T-cell (primary cell): ENCODE data around the gene RSPO4. TPM values are rescaled to one million over a fixed set of nuclear protein-coding genes. Genes with fewer than 3 reads are reported as not detected.
"Not testable (repeated sequence)": the region's sequence is repeated elsewhere in the genome, so short reads cannot be mapped to it uniquely, and the experiment has no call there.

Source experiments
- ATAC-seq, 4 experiments: fragments of 200-7000 bp in 3 of 4; fragments of 150-1000 bp in 1 of 4; cut with Tn5 transposase; replicated peaks in 1 of 4; 1 replicate in 3 of 4; 2 replicates in 1 of 4; pipeline ENCODE4 v1.10.0; 2021; ENCODE audit warnings: moderate library complexity in 3 of 4, mild to moderate bottlenecking in 2 of 4, moderate number of reproducible peaks in 1 of 4
- CTCF ChIA-PET, 2 donors: fragments of 300-600 bp; sonication (Branson Sonifier 250); formaldehyde crosslinking; loops; one replicate each; lab custom pipeline; 2022; ENCODE audit warnings: antibody characterized with exemption in 2 of 2; lab: Charles Lee
- POLR2A ChIA-PET, 2 donors: fragments of 300-600 bp; sonication (Branson Sonifier 250); formaldehyde crosslinking; loops; one replicate each; lab custom pipeline; 2022; ENCODE audit warnings: antibody characterized with exemption in 2 of 2; lab: Charles Lee
- DNase-seq, 35 experiments: peaks; one replicate each; pipeline versions ENCODE4 v3.0.0 to v3.0.0-alpha.2; 2013 to 2023
- H3K27ac ChIP-seq: one replicate; pipeline ENCODE4 v1.5.1; 2013; ENCODE audit warnings: low read length
- H3K27me3 ChIP-seq, 2 experiments: replicated peaks in 1 of 2; 1 replicate in 1 of 2; 2 replicates in 1 of 2; pipeline versions ENCODE4 v1.6.1 to v1.7.0; 2013; ENCODE audit warnings: low read length in 1 of 2, mixed read lengths in 1 of 2; ENCODE audit not compliant: control insufficient read depth in 2 of 2, insufficient read depth in 2 of 2; ENCODE audit errors: extremely low read depth in 1 of 2
- H3K36me3 ChIP-seq, 2 donors: 1 replicate in 1 of 2; 2 replicates in 1 of 2; pipeline versions ENCODE4 v1.6.1 to v1.7.0; 2013; ENCODE audit warnings: low read length in 1 of 2; ENCODE audit not compliant: control insufficient read depth in 2 of 2, insufficient read depth in 1 of 2; ENCODE audit errors: extremely low read depth in 1 of 2
- H3K4me1 ChIP-seq, 2 experiments: 1 replicate in 1 of 2; 2 replicates in 1 of 2; pipeline versions ENCODE4 v1.6.1 to v1.7.0; 2013; ENCODE audit warnings: low read length in 2 of 2, mixed read lengths in 1 of 2; ENCODE audit not compliant: insufficient read depth in 2 of 2, control insufficient read depth in 1 of 2; ENCODE audit errors: extremely low read depth in 1 of 2
- H3K4me3 ChIP-seq, 2 donors: 1 replicate in 1 of 2; 2 replicates in 1 of 2; pipeline versions ENCODE4 v1.5.1 to v1.7.0; 2013; ENCODE audit warnings: mild to moderate bottlenecking in 2 of 2, low read length in 1 of 2, moderate library complexity in 1 of 2; ENCODE audit not compliant: control insufficient read depth in 1 of 2; ENCODE audit errors: extremely low read depth in 1 of 2
- H3K9me3 ChIP-seq: 2 replicates; pipeline ENCODE4 v1.7.0; 2013
- H3K27ac Mint-ChIP-seq, 2 donors: one replicate each; pipeline ENCODE4 v1.8.0; 2020 to 2021; ENCODE audit warnings: mild to moderate bottlenecking in 2 of 2, mixed read lengths in 2 of 2
- H3K27me3 Mint-ChIP-seq, 2 donors: one replicate each; pipeline ENCODE4 v1.8.0; 2021 to 2022; ENCODE audit warnings: mixed read lengths in 2 of 2
- H3K36me3 Mint-ChIP-seq: one replicate; pipeline ENCODE4 v1.8.0; 2021; ENCODE audit warnings: mixed read lengths
- H3K4me1 Mint-ChIP-seq, 3 donors: one replicate each; pipeline ENCODE4 v1.8.0; 2020 to 2022; ENCODE audit warnings: mixed read lengths in 3 of 3, mild to moderate bottlenecking in 1 of 3
- H3K4me3 Mint-ChIP-seq, 3 donors: one replicate each; pipeline ENCODE4 v1.8.0; 2020 to 2022; ENCODE audit warnings: mild to moderate bottlenecking in 3 of 3, mixed read lengths in 3 of 3, moderate library complexity in 3 of 3
- H3K9me3 Mint-ChIP-seq, 3 donors: one replicate each; pipeline ENCODE4 v1.8.0; 2020 to 2022; ENCODE audit warnings: mixed read lengths in 3 of 3
- WGBS: methylation state at CpG from one replicate; pipeline ENCODE4 v1.1.5; 2013; ENCODE audit warnings: missing lambda C conversion rate; ENCODE audit not compliant: insufficient coverage; 5-methylcytosine and 5-hydroxymethylcytosine counted together
- total RNA-seq, 35 experiments: library from RNA in 6 of 35; stranded (reverse) in 6 of 35; fragments of 120-200 nt in 1 of 35; gene quantifications; one replicate each; pipeline versions ENCODE4 v1.2.1 to v1.2.4 and lab custom pipeline; 2013 to 2026

RSPO4 gene
- total RNA-seq, 5 donors from 2014 or later (not counting 1 experiment from before 2014, with no cell fraction given) = 0.33 to 0.98 (median 0.55) TPM; not detected in 1

DNA sequence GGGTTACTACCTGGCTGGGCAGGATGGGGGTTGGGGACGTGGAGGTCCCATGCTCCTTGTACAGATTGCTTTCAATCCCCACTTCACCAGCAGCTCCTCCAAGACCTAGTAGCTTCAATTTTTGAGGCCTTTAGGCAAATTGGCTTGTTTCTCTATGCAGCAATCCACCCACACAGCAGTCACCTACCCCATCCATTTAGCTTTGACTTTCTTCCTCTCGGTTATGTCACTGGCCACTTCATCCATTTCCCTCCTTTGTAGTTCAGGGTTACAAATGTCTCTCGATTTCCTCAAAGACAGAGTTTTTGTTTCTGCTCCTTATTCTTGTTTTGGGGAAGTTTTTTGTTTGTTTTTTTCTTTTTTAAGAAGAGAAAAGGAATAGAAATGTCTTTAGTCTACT lies 33.4 kb upstream of the RSPO4 start:
- Histone ChIP-seq H3K27me3 (peaks cover 0 to 15% of the 10 kb centered on the region in 2 experiments), H3K4me1 (no peaks in the 10 kb centered on the region), H3K36me3 (no peaks in the 10 kb centered on the region), H3K4me3 (no peak overlapping the region), H3K9me3 (no peaks in the 10 kb centered on the region), H3K27ac (no peak overlapping the region)
- Mint-ChIP-seq H3K27me3 (peaks cover 11 to 20% of the 10 kb centered on the region in 2 donors), H3K27ac (no peak overlapping the region), H3K4me3 (no peak overlapping the region), H3K9me3 (no peaks in the 10 kb centered on the region), H3K4me1 (no peaks in the 10 kb centered on the region), H3K36me3 (peaks cover 3% of the 10 kb centered on the region)
- ChIA-PET CTCF (no interaction called here), POLR2A (no interaction called here)
- no CpG with 5 or more reads among the region's 3 CpGs for WGBS
- DNase-seq = no peak
- no peak for ATAC-seq

DNA sequence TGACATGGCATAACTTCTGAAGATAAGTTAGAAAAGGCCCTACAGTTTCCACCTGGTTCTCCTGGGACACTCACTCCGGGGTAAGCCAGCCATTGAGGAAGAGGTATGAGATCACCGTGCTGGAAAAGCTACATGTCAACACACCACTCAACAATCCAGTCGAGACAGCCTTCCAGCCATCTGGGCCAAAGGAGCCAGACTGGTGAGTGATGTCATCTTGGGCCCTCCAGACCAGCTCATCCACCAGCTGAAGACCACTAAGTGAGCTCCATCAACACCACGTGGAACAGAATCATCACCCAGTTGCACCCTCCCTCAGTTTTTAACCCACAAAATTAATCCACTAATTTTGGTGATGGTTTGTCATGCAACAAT lies 32.3 kb upstream of the RSPO4 start:
- Mint-ChIP-seq H3K4me3 (no peak overlapping the region), H3K9me3 (no peaks in the 10 kb centered on the region), H3K4me1 (no peaks in the 10 kb centered on the region), H3K27ac (no peak overlapping the region), H3K36me3 (peaks cover 4% of the 10 kb centered on the region), H3K27me3 (peaks cover 11 to 23% of the 10 kb centered on the region in 2 donors)
- H3K36me3 ChIP-seq = no peaks in the 10 kb centered on the region
- 74% methylated on average over 3 of the region's 4 CpGs for WGBS
- ChIA-PET POLR2A (no interaction called here), CTCF (no interaction called here)
- DNase-seq (no peak), ATAC-seq (no peak)
- no peaks in the 10 kb centered on the region for H3K9me3 ChIP-seq
- no peaks in the 10 kb centered on the region for H3K4me1 ChIP-seq
- H3K27ac ChIP-seq = no peak overlapping the region
- no peak overlapping the region for H3K4me3 ChIP-seq
- H3K27me3 ChIP-seq = peaks cover 0 to 21% of the 10 kb centered on the region in 2 experiments

DNA sequence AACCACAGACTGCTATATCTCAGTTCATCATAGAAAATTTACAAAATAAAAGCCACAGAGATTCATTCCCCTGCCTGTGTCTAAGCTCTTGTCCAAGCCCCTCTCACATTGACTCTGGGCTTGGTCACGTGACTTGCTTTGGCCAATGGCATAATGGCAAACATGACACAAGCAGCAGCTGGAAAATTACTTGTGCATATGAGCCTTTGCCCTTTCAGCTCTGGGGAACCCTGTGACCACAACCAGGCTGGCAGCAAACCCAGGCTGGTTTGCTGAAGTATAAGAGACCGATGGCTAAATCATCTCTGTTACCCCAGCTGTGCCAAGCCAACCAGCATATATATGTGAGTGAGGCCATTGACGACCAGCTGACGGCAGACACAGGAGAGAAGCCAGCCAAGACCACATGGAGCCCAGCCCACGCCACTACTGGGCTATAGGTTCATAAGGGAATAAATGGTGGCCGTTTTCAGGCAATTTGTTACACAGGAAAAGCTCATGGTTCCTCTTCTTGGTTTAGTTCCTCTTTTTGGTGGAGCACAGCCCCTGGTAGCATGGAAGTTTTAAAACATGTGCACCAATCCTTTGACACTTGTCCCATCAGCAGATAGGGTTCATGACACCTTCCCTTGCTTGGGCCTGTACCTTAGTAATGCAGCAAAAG lies 31.8 kb upstream of the RSPO4 start:
- CTCF ChIA-PET = no interaction called here
- no peaks in the 10 kb centered on the region for H3K4me1 ChIP-seq
- H3K27ac ChIP-seq = no peak overlapping the region
- H3K9me3 ChIP-seq = no peaks in the 10 kb centered on the region
- DNase-seq (peak in 1 of 35 experiments; percentile 3), ATAC-seq (no peak)
- no peak overlapping the region for H3K4me3 Mint-ChIP-seq
- POLR2A ChIA-PET = no interaction called here
- H3K27ac Mint-ChIP-seq = no peak overlapping the region
- no peak overlapping the region for H3K4me3 ChIP-seq
- peaks cover 11 to 23% of the 10 kb centered on the region in 2 donors for H3K27me3 Mint-ChIP-seq
- 35% methylated on average over 2 of the region's 6 CpGs for WGBS
- no peaks in the 10 kb centered on the region for H3K4me1 Mint-ChIP-seq
- no peaks in the 10 kb centered on the region for H3K9me3 Mint-ChIP-seq
- H3K36me3 Mint-ChIP-seq = peaks cover 4% of the 10 kb centered on the region
- peaks cover 0 to 24% of the 10 kb centered on the region in 2 experiments for H3K27me3 ChIP-seq
- H3K36me3 ChIP-seq = no peaks in the 10 kb centered on the region

DNA sequence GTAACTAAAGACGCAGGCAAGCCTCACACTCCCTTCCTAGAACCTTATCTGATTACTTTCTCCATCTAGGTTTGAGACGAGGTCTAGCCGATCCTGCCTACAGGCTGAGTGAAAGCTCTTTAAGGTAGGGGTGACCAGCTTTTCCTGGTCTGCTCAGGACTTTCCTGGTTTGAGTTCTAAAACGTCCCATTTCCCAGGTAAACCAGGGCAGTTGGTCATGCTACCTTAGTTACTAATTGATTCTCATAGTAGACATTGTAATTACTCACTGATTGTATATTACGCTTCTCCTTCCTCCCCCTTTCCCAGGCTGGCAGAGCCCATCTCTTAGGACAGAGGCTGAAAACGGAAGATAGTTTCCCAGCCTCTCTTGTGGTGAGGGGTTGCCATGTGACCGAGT lies 27.9 kb upstream of the RSPO4 start:
- POLR2A ChIA-PET = no interaction called here
- peaks cover 4% of the 10 kb centered on the region for H3K36me3 Mint-ChIP-seq
- CTCF ChIA-PET = no interaction called here

DNA sequence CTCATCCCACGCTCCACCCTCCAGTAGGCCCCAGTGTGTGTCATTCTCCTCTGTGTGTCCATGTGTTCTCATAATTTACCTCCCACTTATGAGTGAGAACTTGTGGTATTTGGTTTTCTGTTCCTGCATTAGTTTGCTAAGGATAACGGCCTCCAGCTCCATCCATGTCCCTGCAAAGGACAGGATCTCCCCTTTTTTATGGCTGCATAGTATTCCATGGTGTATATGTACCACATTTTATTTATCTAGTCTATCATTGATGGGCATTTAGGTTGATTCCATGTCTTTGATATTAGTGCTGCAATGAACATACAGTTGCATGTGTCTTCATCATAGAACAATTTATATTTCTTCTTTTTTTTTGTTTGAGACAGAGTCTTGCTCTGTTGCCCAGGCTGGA lies 24.1 kb upstream of the RSPO4 start:
- H3K27ac Mint-ChIP-seq, H3K36me3 Mint-ChIP-seq, H3K4me1 Mint-ChIP-seq, DNase-seq, H3K27me3 Mint-ChIP-seq, H3K9me3 ChIP-seq, H3K4me3 Mint-ChIP-seq, POLR2A ChIA-PET, H3K36me3 ChIP-seq, H3K27ac ChIP-seq, H3K4me1 ChIP-seq, CTCF ChIA-PET, H3K4me3 ChIP-seq, ATAC-seq, H3K9me3 Mint-ChIP-seq: not testable (repeated sequence)
- H3K27me3 ChIP-seq = peaks cover 0 to 16% of the 10 kb centered on the region in 2 experiments
- no CpG with 5 or more reads among the region's 2 CpGs for WGBS

More for the DNA sequence above, 27.9 kb upstream of the RSPO4 start:
- no peaks in the 10 kb centered on the region for H3K9me3 Mint-ChIP-seq
- H3K27ac ChIP-seq = no peak overlapping the region
- ATAC-seq (no peak), DNase-seq (no peak)
- H3K9me3 ChIP-seq = no peaks in the 10 kb centered on the region
- peaks cover 0 to 21% of the 10 kb centered on the region in 2 experiments for H3K27me3 ChIP-seq
- no CpG with 5 or more reads among the region's 7 CpGs for WGBS
- no peaks in the 10 kb centered on the region for H3K36me3 ChIP-seq
- no peak overlapping the region for H3K4me3 ChIP-seq
- H3K4me1 ChIP-seq = no peaks in the 10 kb centered on the region
- H3K27me3 Mint-ChIP-seq = peaks cover 10 to 17% of the 10 kb centered on the region in 2 donors
- no peaks in the 10 kb centered on the region for H3K4me1 Mint-ChIP-seq
- no peak overlapping the region for H3K27ac Mint-ChIP-seq
- no peak overlapping the region for H3K4me3 Mint-ChIP-seq

DNA sequence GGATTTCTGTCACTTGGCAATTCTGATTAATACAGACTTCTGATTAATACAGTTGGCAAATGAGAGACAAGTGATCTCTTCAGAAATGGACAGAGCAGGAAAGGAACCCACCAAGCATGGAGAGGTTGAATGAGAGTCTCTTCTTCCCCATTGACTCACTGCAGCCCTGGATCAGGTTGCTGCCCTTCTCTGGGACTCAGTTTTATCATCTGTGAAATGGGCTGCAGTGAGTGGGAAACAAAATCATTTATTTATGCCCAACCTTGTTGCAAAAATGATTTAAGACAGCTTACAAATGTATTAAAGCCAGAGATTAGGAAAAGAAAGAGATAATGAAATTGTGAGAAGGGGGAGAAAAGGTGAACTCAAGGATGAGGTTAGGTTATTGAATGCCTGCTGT lies 20.8 kb upstream of the RSPO4 start:
- Histone ChIP-seq H3K4me3 (no peak overlapping the region), H3K27ac (no peak overlapping the region), H3K27me3 (peaks cover 0 to 3% of the 10 kb centered on the region in 2 experiments), H3K36me3 (no peaks in the 10 kb centered on the region), H3K4me1 (no peaks in the 10 kb centered on the region), H3K9me3 (no peaks in the 10 kb centered on the region)
- no peak for ATAC-seq
- POLR2A ChIA-PET = no interaction called here
- DNase-seq = no peak
- H3K27ac Mint-ChIP-seq = no peak overlapping the region
- peaks cover 5 to 15% of the 10 kb centered on the region in 2 donors for H3K27me3 Mint-ChIP-seq
- CTCF ChIA-PET = no interaction called here
- H3K36me3 Mint-ChIP-seq = peaks cover 5% of the 10 kb centered on the region
- H3K4me3 Mint-ChIP-seq = no peak overlapping the region
- no peaks in the 10 kb centered on the region for H3K4me1 Mint-ChIP-seq
- H3K9me3 Mint-ChIP-seq = no peaks in the 10 kb centered on the region

DNA sequence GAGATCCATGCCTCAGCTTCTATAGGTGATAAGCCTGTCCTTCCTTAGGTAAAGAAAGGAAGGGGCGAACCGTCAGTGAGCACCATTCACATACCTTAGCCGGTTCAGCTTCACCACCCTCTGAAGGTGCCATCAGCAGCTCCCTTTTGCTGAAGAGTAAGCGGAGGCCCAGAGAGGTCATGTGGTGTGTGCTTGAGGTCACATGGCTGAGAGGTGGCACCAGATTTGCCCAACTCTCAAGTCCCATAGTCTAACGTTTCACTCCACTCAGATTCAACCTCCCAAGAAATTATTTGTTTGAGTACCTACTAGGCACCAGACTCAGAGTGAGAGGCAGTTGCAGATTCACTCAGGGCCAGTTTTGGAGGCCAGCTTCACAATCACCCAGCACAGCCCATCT lies 18.5 kb upstream of the RSPO4 start:
- Mint-ChIP-seq H3K4me1 (no peaks in the 10 kb centered on the region), H3K36me3 (peaks cover 5% of the 10 kb centered on the region), H3K27me3 (peaks cover 5 to 18% of the 10 kb centered on the region in 2 donors), H3K4me3 (no peak overlapping the region), H3K27ac (no peak overlapping the region), H3K9me3 (no peaks in the 10 kb centered on the region)
- Histone ChIP-seq H3K4me1 (no peaks in the 10 kb centered on the region), H3K9me3 (no peaks in the 10 kb centered on the region), H3K36me3 (no peaks in the 10 kb centered on the region), H3K27ac (no peak overlapping the region), H3K27me3 (no peaks in the 10 kb centered on the region), H3K4me3 (no peak overlapping the region)
- no CpG with 5 or more reads among the region's 5 CpGs for WGBS
- ATAC-seq (no peak), DNase-seq (no peak)
- POLR2A ChIA-PET = no interaction called here
- CTCF ChIA-PET = no interaction called here
